ENCODE data around the gene NDNF. TPM values are rescaled to one million over a fixed set of nuclear protein-coding genes. Genes with fewer than 3 reads are reported as not detected.

The NDNF gene
- total and polyA plus RNA-seq, 2 donors (not counting 1 experiment from before 2014, with no cell fraction given) = not detected

- Histone ChIP-seq H3K9ac (ENCODE audit: low read length) (no peak overlapping the region), H2AFZ (ENCODE audit: insufficient read depth, low read depth, low read length, poor library complexity, severe bottlenecking) (no peak overlapping the region), H3K4me2 (replicated peaks; ENCODE audit: low read depth, low read length, poor library complexity, severe bottlenecking) (no peak overlapping the region), H3K9me3 (ENCODE audit: control extremely low read depth in 1 of 3, control insufficient read depth in 2 of 3, insufficient read depth in 1 of 3, low read length in 2 of 3) (peaks cover 0 to 7% (median 0%) of the 10 kb centered on the region in 3 donors), H3K79me2 (ENCODE audit: control insufficient read depth, insufficient read depth, low read length) (no peaks in the 10 kb centered on the region), H4K20me1 (ENCODE audit: control insufficient read depth, insufficient read depth, low read length, poor library complexity, severe bottlenecking) (no peaks in the 10 kb centered on the region), H3K27me3 (replicated peaks in 1 of 4; ENCODE audit: control extremely low read depth in 1 of 4, control insufficient read depth in 3 of 4, insufficient read depth in 4 of 4, low read length in 3 of 4) (no peaks in the 10 kb centered on the region), H3K4me3 (ENCODE audit: control extremely low read depth in 1 of 5, extremely low read depth in 1 of 5, insufficient read depth in 1 of 5, low read depth in 2 of 5, low read length in 4 of 5) (no peak overlapping the region), H3K36me3 (replicated peaks in 1 of 2; ENCODE audit: control extremely low read depth in 1 of 2, control insufficient read depth in 1 of 2, extremely low read depth in 1 of 2, insufficient read depth in 2 of 2, low read length in 1 of 2) (no peaks in the 10 kb centered on the region), H3K4me1 (ENCODE audit: control insufficient read depth in 2 of 2, insufficient read depth in 2 of 2, low read length in 2 of 2) (no peaks in the 10 kb centered on the region), H3K27ac (ENCODE audit: low read length in 2 of 2) (no peak overlapping the region)
- H3K4me3 Mint-ChIP-seq = no peak overlapping the region
- DNase-seq (no peak), ATAC-seq (ENCODE audit: low read depth) (no peak)
- TF ChIP-seq, protein P1, sequence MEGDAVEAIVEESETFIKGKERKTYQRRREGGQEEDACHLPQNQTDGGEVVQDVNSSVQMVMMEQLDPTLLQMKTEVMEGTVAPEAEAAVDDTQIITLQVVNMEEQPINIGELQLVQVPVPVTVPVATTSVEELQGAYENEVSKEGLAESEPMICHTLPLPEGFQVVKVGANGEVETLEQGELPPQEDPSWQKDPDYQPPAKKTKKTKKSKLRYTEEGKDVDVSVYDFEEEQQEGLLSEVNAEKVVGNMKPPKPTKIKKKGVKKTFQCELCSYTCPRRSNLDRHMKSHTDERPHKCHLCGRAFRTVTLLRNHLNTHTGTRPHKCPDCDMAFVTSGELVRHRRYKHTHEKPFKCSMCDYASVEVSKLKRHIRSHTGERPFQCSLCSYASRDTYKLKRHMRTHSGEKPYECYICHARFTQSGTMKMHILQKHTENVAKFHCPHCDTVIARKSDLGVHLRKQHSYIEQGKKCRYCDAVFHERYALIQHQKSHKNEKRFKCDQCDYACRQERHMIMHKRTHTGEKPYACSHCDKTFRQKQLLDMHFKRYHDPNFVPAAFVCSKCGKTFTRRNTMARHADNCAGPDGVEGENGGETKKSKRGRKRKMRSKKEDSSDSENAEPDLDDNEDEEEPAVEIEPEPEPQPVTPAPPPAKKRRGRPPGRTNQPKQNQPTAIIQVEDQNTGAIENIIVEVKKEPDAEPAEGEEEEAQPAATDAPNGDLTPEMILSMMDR (IDR thresholded peaks at IDR 0.05) = no peak
- TF ChIP-seq EZH2 (IDR thresholded peaks at IDR 0.05; ENCODE audit: borderline replicate concordance, insufficient read depth, low read depth, low read length, poor library complexity, severe bottlenecking) = no peak
- no peaks in the 10 kb centered on the region for H3K9me3 Mint-ChIP-seq (ENCODE audit: insufficient read depth)
- intact Hi-C loops (cut with micrococcal nuclease) = no loop called here
- 73% methylated on average over 3 of the region's 4 CpGs for whole genome bisulfite sequencing (ENCODE audit: insufficient coverage)
- no peak overlapping the region for H3K27ac Mint-ChIP-seq
- POLR2A ChIA-PET = no interaction called here
- CTCF ChIA-PET = no interaction called here
- no peaks in the 10 kb centered on the region for H3K4me1 Mint-ChIP-seq
- peaks cover 4% of the 10 kb centered on the region for H3K27me3 Mint-ChIP-seq
These were observed 68.5 kb downstream of the NDNF start for GRCh38 chr4:121003863-121004262.

- intact Hi-C loops (cut with micrococcal nuclease) = no loop called here
- Histone ChIP-seq H3K9ac (ENCODE audit: low read length) (no peak overlapping the region), H3K4me2 (replicated peaks; ENCODE audit: low read depth, low read length, poor library complexity, severe bottlenecking) (no peak overlapping the region), H3K79me2 (ENCODE audit: control insufficient read depth, insufficient read depth, low read length) (no peaks in the 10 kb centered on the region), H3K4me3 (ENCODE audit: control extremely low read depth in 1 of 5, extremely low read depth in 1 of 5, insufficient read depth in 1 of 5, low read depth in 2 of 5, low read length in 4 of 5) (no peak overlapping the region), H4K20me1 (ENCODE audit: control insufficient read depth, insufficient read depth, low read length, poor library complexity, severe bottlenecking) (no peaks in the 10 kb centered on the region), H3K4me1 (ENCODE audit: control insufficient read depth in 2 of 2, insufficient read depth in 2 of 2, low read length in 2 of 2) (no peaks in the 10 kb centered on the region), H3K9me3 (ENCODE audit: control extremely low read depth in 1 of 3, control insufficient read depth in 2 of 3, insufficient read depth in 1 of 3, low read length in 2 of 3) (no peaks in the 10 kb centered on the region), H3K27me3 (replicated peaks in 1 of 4; ENCODE audit: control extremely low read depth in 1 of 4, control insufficient read depth in 3 of 4, insufficient read depth in 4 of 4, low read length in 3 of 4) (no peaks in the 10 kb centered on the region), H2AFZ (ENCODE audit: insufficient read depth, low read depth, low read length, poor library complexity, severe bottlenecking) (no peak overlapping the region), H3K27ac (ENCODE audit: low read length in 2 of 2) (no peak overlapping the region), H3K36me3 (replicated peaks in 1 of 2; ENCODE audit: control extremely low read depth in 1 of 2, control insufficient read depth in 1 of 2, extremely low read depth in 1 of 2, insufficient read depth in 2 of 2, low read length in 1 of 2) (no peaks in the 10 kb centered on the region)
- no peak for DNase-seq
- no peak overlapping the region for H3K27ac Mint-ChIP-seq
- ChIA-PET CTCF (no interaction called here), POLR2A (no interaction called here)
- H3K27me3 Mint-ChIP-seq = no peaks in the 10 kb centered on the region
- ATAC-seq (ENCODE audit: low read depth) = no peak
- TF ChIP-seq EZH2 (IDR thresholded peaks at IDR 0.05; ENCODE audit: borderline replicate concordance, insufficient read depth, low read depth, low read length, poor library complexity, severe bottlenecking) = no peak
- TF ChIP-seq, protein P1 (IDR thresholded peaks at IDR 0.05) = no peak
- H3K4me1 Mint-ChIP-seq = no peaks in the 10 kb centered on the region
- H3K9me3 Mint-ChIP-seq (ENCODE audit: insufficient read depth) = peaks cover 3% of the 10 kb centered on the region
- no peak overlapping the region for H3K4me3 Mint-ChIP-seq
- WGBS (ENCODE audit: insufficient coverage) = no CpG with 5 or more reads among the region's 1 CpG
These were observed 76.9 kb downstream of the NDNF start for GRCh38 chr4:120995266-120996010.
